ENCODE results near the gene FREY1. TPM values are rescaled to one million over a fixed set of nuclear protein-coding genes. Genes with fewer than 3 reads are reported as not detected.

The FREY1 gene
- total and polyA plus RNA-seq, 2 of the 8 experiments (the other 6 are each of a cell fraction or from before 2014, with no cell fraction given), result 0.32 to 1.1 TPM

GRCh38 chr11:45859661-45860140, 47.4 kb downstream of the FREY1 start (continued):
- no peak for TF ChIP-seq HDAC2 (IDR thresholded peaks at IDR 0.05; ENCODE audit: borderline replicate concordance in 1 of 2, low read depth in 2 of 2, low read length in 2 of 2)
- TF ChIP-seq EGR1 (IDR thresholded peaks at IDR 0.05; ENCODE audit: borderline replicate concordance, low read depth, low read length), result no peak
- no peak for TF ChIP-seq JUN (IDR thresholded peaks at IDR 0.05; ENCODE audit: low read depth, low read length)
- TF ChIP-seq BCL11A (IDR thresholded peaks at IDR 0.05; ENCODE audit: low read depth in 2 of 2, low read length in 2 of 2), result no peak
- no peak for TF ChIP-seq KDM1A (IDR thresholded peaks at IDR 0.05; ENCODE audit: borderline replicate concordance, low read length)
- TF ChIP-seq SIN3A (conservative IDR thresholded peaks at IDR 0.05 in 1 of 2, IDR thresholded peaks at IDR 0.05 in 1 of 2; ENCODE audit: low read depth in 1 of 2, low read length in 2 of 2), result peak; percentile 82 to 92; a peak in 2 of 4 replicates
- no peak for TF ChIP-seq RXRA (IDR thresholded peaks at IDR 0.05; ENCODE audit: insufficient read depth, low read depth, low read length)
- no peak for TF ChIP-seq JUND (IDR thresholded peaks at IDR 0.05; ENCODE audit: low read length)
- TF ChIP-seq CBX5 (IDR thresholded peaks at IDR 0.05; ENCODE audit: low read depth, low read length), result no peak
- TF ChIP-seq MAX (IDR thresholded peaks at IDR 0.05), result peak; percentile 83
- peak; percentile 28 for TF ChIP-seq SAP30 (IDR thresholded peaks at IDR 0.05; ENCODE audit: insufficient read depth, insufficient replicate concordance, low read length)
- TF ChIP-seq GABPA (IDR thresholded peaks at IDR 0.05; ENCODE audit: borderline replicate concordance, insufficient read depth, low read length), result no peak
- no peak for TF ChIP-seq USF2 (IDR thresholded peaks at IDR 0.05; ENCODE audit: low read length)
- TF ChIP-seq POLR2A (IDR thresholded peaks at IDR 0.05; ENCODE audit: control extremely low read depth in 1 of 2, low read depth in 2 of 2, low read length in 2 of 2), result no peak
- no peak for TF ChIP-seq GTF2F1 (IDR thresholded peaks at IDR 0.05; ENCODE audit: borderline replicate concordance, low read depth, low read length)
- TF ChIP-seq CHD1 (IDR thresholded peaks at IDR 0.05; ENCODE audit: low read depth, low read length), result no peak
- TF ChIP-seq RNF2 (IDR thresholded peaks at IDR 0.05; ENCODE audit: borderline replicate concordance, low read depth, low read length, missing control alignments, poor library complexity, severe bottlenecking), result no peak
- 0 out of 3 replicates have a peak, but pooled peaks of 1 of the 2 experiments have one; percentile 9 for TF ChIP-seq EP300 (IDR thresholded peaks at IDR 0.05; ENCODE audit: borderline replicate concordance in 1 of 2, low read depth in 2 of 2, low read length in 2 of 2)
- TF ChIP-seq CHD2 (IDR thresholded peaks at IDR 0.05; ENCODE audit: low read length), result no peak; the same call in 1 of the 2 replicates
- no peak for TF ChIP-seq ATF3 (IDR thresholded peaks at IDR 0.05; ENCODE audit: insufficient read depth, low read depth, low read length)
- TF ChIP-seq BRCA1 (IDR thresholded peaks at IDR 0.05; ENCODE audit: low read depth, low read length), result no peak
- no peak for TF ChIP-seq TEAD4 (IDR thresholded peaks at IDR 0.05; ENCODE audit: low read depth, low read length)
